HEK293 (cell line): ENCODE measurements around the gene NRROS.

Experiments used
- CTCF ChIA-PET: fragments of 350-600 bp; formaldehyde crosslinking; extraction: SDS; loops from one replicate; lab custom pipeline; 2021; ENCODE audit warnings: antibody characterized with exemption; lab: Yijun Ruan, JAX
- POLR2A ChIA-PET: fragments of 300-600 bp; formaldehyde crosslinking; extraction: SDS; loops from one replicate; lab custom pipeline; 2020; ENCODE audit warnings: antibody characterized with exemption, inconsistent platforms; lab: Yijun Ruan, JAX
- H3K27ac ChIP-seq: fragments of 200-500 bp; sonication (Bioruptor generic); 2 replicates; pipeline ENCODE4 v1.5.1; 2014; ENCODE audit warnings: low read depth, low read length, control low read depth, inconsistent platforms; ENCODE audit errors: extremely low read depth
- H3K36me3 ChIP-seq, 2 experiments: fragments of 200-500 bp in 1 of 2; sonication (Bioruptor generic) in 1 of 2; 1 replicate in 1 of 2; 2 replicates in 1 of 2; pipeline ENCODE4 v1.5.1; 2014 to 2017; ENCODE audit warnings: inconsistent platforms in 2 of 2, low read length in 2 of 2; ENCODE audit not compliant: control insufficient read depth in 2 of 2, insufficient read depth in 1 of 2
- H3K4me1 ChIP-seq: fragments of 200-500 bp; sonication (Bioruptor generic); 2 replicates; pipeline ENCODE4 v1.5.1; 2014; ENCODE audit warnings: mild to moderate bottlenecking, low read length, inconsistent platforms; ENCODE audit not compliant: control insufficient read depth, insufficient read depth
- H3K4me3 ChIP-seq: 2 replicates; pipeline ENCODE4 v1.5.1; 2011; ENCODE audit warnings: low read depth, mild to moderate bottlenecking, control low read depth, low read length, moderate library complexity
- H3K9me3 ChIP-seq: fragments of 200-500 bp; sonication (Bioruptor generic); 2 replicates; pipeline ENCODE4 v1.5.1; 2014; ENCODE audit warnings: low read depth, low read length, inconsistent platforms; ENCODE audit not compliant: control insufficient read depth, insufficient read depth
- GLIS1 ChIP-seq: fragments of 450-650 bp; formaldehyde crosslinking; IDR thresholded peaks from 2 replicates; pipeline ENCODE4 v1.5.1; 2016; ENCODE audit warnings: missing biosample characterization, missing genetic modification characterization
- KLF10 ChIP-seq: fragments of 450-650 bp; IDR thresholded peaks from 2 replicates; pipeline ENCODE4 v1.5.1; 2018; ENCODE audit warnings: missing biosample characterization, mild to moderate bottlenecking, missing genetic modification characterization
- MZF1 ChIP-seq: fragments of 450-650 bp; formaldehyde crosslinking; IDR thresholded peaks from 2 replicates; pipeline ENCODE4 v1.5.1; 2017; ENCODE audit warnings: missing biosample characterization, missing genetic modification characterization, borderline replicate concordance
- REST ChIP-seq: fragments of 450-650 bp; formaldehyde crosslinking; IDR thresholded peaks from 2 replicates; pipeline ENCODE4 v1.5.1; 2016; ENCODE audit warnings: missing biosample characterization, missing genetic modification characterization
- ZFHX2 ChIP-seq: fragments of 450-650 bp; formaldehyde crosslinking; conservative IDR thresholded peaks from 2 replicates; pipeline ENCODE4 v1.5.1; 2016; ENCODE audit warnings: missing biosample characterization, missing genetic modification characterization
- ZFP69B ChIP-seq: fragments of 450-650 bp; formaldehyde crosslinking; IDR thresholded peaks from 2 replicates; pipeline ENCODE4 v1.5.1; 2016; ENCODE audit warnings: missing biosample characterization, missing genetic modification characterization
- ZIC2 ChIP-seq: fragments of 450-650 bp; formaldehyde crosslinking; IDR thresholded peaks from 2 replicates; pipeline ENCODE4 v1.5.1; 2016; ENCODE audit warnings: missing biosample characterization, missing genetic modification characterization
- ZNF174 ChIP-seq: fragments of 450-650 bp; formaldehyde crosslinking; IDR thresholded peaks from 2 replicates; pipeline ENCODE4 v1.5.0; 2017; ENCODE audit warnings: missing biosample characterization, mild to moderate bottlenecking, missing genetic modification characterization
- ZNF18 ChIP-seq: fragments of 450-650 bp; formaldehyde crosslinking; IDR thresholded peaks from 2 replicates; pipeline ENCODE4 v1.5.1; 2016; ENCODE audit warnings: missing biosample characterization, missing genetic modification characterization
- ZNF274 ChIP-seq, 2 experiments: fragments of 200-500 bp in 1 of 2; fragments of 450-650 bp in 1 of 2; sonication (Bioruptor generic) in 1 of 2; formaldehyde crosslinking in 1 of 2; IDR thresholded peaks; 2 replicates each; pipeline versions ENCODE4 v1.5.1 to v1.6.1; 2014 to 2016; ENCODE audit warnings: borderline replicate concordance in 1 of 2, inconsistent platforms in 1 of 2, low read length in 1 of 2, missing biosample characterization in 1 of 2, missing genetic modification characterization in 1 of 2
- ZNF280C ChIP-seq: fragments of 450-650 bp; formaldehyde crosslinking; IDR thresholded peaks from 2 replicates; pipeline ENCODE4 v1.5.1; 2016; ENCODE audit warnings: missing biosample characterization, missing genetic modification characterization
- ZNF292 ChIP-seq: fragments of 450-650 bp; formaldehyde crosslinking; IDR thresholded peaks from 2 replicates; pipeline ENCODE4 v1.5.1; 2016; ENCODE audit warnings: low read depth, missing biosample characterization, missing genetic modification characterization, borderline replicate concordance
- ZNF311 ChIP-seq: fragments of 450-650 bp; formaldehyde crosslinking; IDR thresholded peaks from 2 replicates; pipeline ENCODE4 v1.5.1; 2017; ENCODE audit warnings: missing biosample characterization, missing genetic modification characterization, borderline replicate concordance
- ZNF394 ChIP-seq: fragments of 450-650 bp; formaldehyde crosslinking; IDR thresholded peaks from 2 replicates; pipeline ENCODE4 v1.5.1; 2016; ENCODE audit warnings: missing biosample characterization, missing genetic modification characterization, mild to moderate bottlenecking, moderate library complexity, borderline replicate concordance
- ZNF416 ChIP-seq: fragments of 450-650 bp; formaldehyde crosslinking; IDR thresholded peaks from 2 replicates; pipeline ENCODE4 v1.5.1; 2016; ENCODE audit warnings: missing biosample characterization, missing genetic modification characterization
- ZNF433 ChIP-seq: fragments of 450-650 bp; formaldehyde crosslinking; IDR thresholded peaks from 2 replicates; pipeline ENCODE4 v1.5.1; 2016; ENCODE audit warnings: missing biosample characterization, missing genetic modification characterization, low read depth
- ZNF548 ChIP-seq: fragments of 450-650 bp; formaldehyde crosslinking; IDR thresholded peaks from 2 replicates; pipeline ENCODE4 v1.5.1; 2016; ENCODE audit warnings: missing biosample characterization, missing genetic modification characterization
- ZNF585B ChIP-seq: fragments of 450-650 bp; formaldehyde crosslinking; IDR thresholded peaks from 2 replicates; pipeline ENCODE4 v1.5.1; 2016; ENCODE audit warnings: missing biosample characterization, missing genetic modification characterization
- ZNF76 ChIP-seq: fragments of 450-650 bp; formaldehyde crosslinking; IDR thresholded peaks from 2 replicates; pipeline ENCODE4; 2016; ENCODE audit warnings: low read depth, missing biosample characterization, missing genetic modification characterization, borderline replicate concordance
- TF ChIP-seq, protein P1 (sequence below): fragments of 450-650 bp; formaldehyde crosslinking; IDR thresholded peaks from 2 replicates; pipeline ENCODE4 v1.5.1; 2017; ENCODE audit warnings: missing biosample characterization, missing genetic modification characterization

NRROS gene

GRCh38 chr3:196633555-196634151, 5.8 kb upstream of the NRROS start:
- TF ChIP-seq ZNF76 (tag by site-specific recombination), result no peak
- TF ChIP-seq ZNF18, result peak; percentile 34; the same call in 1 of the 2 replicates
- TF ChIP-seq, protein P1, sequence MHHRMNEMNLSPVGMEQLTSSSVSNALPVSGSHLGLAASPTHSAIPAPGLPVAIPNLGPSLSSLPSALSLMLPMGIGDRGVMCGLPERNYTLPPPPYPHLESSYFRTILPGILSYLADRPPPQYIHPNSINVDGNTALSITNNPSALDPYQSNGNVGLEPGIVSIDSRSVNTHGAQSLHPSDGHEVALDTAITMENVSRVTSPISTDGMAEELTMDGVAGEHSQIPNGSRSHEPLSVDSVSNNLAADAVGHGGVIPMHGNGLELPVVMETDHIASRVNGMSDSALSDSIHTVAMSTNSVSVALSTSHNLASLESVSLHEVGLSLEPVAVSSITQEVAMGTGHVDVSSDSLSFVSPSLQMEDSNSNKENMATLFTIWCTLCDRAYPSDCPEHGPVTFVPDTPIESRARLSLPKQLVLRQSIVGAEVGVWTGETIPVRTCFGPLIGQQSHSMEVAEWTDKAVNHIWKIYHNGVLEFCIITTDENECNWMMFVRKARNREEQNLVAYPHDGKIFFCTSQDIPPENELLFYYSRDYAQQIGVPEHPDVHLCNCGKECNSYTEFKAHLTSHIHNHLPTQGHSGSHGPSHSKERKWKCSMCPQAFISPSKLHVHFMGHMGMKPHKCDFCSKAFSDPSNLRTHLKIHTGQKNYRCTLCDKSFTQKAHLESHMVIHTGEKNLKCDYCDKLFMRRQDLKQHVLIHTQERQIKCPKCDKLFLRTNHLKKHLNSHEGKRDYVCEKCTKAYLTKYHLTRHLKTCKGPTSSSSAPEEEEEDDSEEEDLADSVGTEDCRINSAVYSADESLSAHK (tag by site-specific recombination), result no peak
- TF ChIP-seq REST (tag by site-specific recombination), result peak; percentile 77
- Histone ChIP-seq H3K36me3 (no peaks in the 10 kb centered on the region), H3K4me3 (no peak overlapping the region), H3K9me3 (no peaks in the 10 kb centered on the region), H3K4me1 (0 out of 2 replicates have a peak, but pooled peaks cover 2% of the 10 kb centered on the region), H3K27ac (no peak overlapping the region)
- CTCF ChIA-PET, result interaction anchor here (0.6 kb wide), 1 partner anchor 869 kb away, joined by 4 read pairs; no protein-coding TSS in a partner anchor
- POLR2A ChIA-PET, result interaction anchor here (0.7 kb wide), 1 partner anchor 18 kb away, joined by 4 read pairs; no protein-coding TSS in a partner anchor

DNA sequence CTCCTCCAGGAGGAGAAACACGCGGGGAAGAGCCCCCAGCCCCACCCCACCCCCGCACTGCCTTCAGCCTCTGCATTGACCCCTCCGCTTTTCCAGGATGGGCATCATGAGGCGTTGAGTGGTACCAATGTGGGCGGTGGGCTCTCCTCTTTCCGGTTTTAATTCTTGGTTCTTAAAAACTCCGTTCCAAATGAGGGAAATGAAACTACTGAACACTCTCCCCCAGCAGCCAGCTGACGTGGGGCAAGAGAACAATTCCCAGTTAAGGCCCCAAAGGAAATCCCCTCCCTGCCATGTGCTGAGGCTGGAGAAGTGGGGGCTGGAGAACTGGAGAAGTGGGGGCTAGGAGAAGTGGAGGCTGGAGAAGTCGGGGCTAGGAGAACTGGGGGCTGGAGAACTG, 5.3 kb upstream of the NRROS start:
- Histone ChIP-seq H3K36me3 (no peaks in the 10 kb centered on the region), H3K27ac (no peak overlapping the region), H3K4me3 (no peak overlapping the region), H3K9me3 (no peaks in the 10 kb centered on the region), H3K4me1 (0 out of 2 replicates have a peak, but pooled peaks cover 2% of the 10 kb centered on the region)
- no peak for TF ChIP-seq ZNF433 (tag by site-specific recombination)
- POLR2A ChIA-PET, result no interaction called here
- CTCF ChIA-PET, result no interaction called here

DNA sequence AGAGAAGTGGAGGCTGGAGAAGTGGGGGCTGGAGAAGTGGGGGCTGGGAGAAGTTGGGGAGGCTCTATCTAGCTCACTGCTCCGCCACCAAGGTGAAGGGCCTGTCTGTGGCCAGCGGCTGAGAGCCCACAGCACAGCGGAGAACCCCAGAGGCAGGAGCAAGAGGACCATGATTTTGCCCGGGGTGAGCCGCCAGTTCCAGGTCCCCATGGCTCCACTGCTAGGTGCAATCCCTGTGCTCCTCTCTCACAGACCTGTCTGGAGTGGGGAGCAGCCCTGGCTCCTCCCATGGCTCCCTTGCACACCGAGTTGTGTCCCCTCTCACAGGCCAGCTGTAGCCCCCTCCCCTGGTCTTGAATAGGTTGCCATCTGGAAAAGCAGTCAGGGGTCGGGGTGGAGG, 4.7 kb upstream of the NRROS start:
- TF ChIP-seq ZNF548 (tag by site-specific recombination), result no peak
- TF ChIP-seq KLF10 (tag by site-specific recombination), result no peak
- TF ChIP-seq ZNF280C, result no peak
- TF ChIP-seq ZNF174 (tag by site-specific recombination), result no peak
- TF ChIP-seq ZNF416 (tag by site-specific recombination), result no peak
- no peak for TF ChIP-seq ZNF585B
- TF ChIP-seq GLIS1 (tag by site-specific recombination), result no peak
- no peak for TF ChIP-seq ZIC2 (tag by site-specific recombination)
- TF ChIP-seq ZNF274 (IDR thresholded peaks at IDR 0.05; ENCODE audit: low read length), result no peak
- no peak for TF ChIP-seq ZNF274 (tag by site-specific recombination; IDR thresholded peaks at IDR 0.05; ENCODE audit: borderline replicate concordance)
- TF ChIP-seq ZNF311 (tag by site-specific recombination), result no peak
- TF ChIP-seq ZNF394 (tag by site-specific recombination), result no peak
- no peak for TF ChIP-seq MZF1
- TF ChIP-seq ZNF292 (tag by site-specific recombination), result no peak
- no peak for TF ChIP-seq ZFP69B (tag by site-specific recombination)
- TF ChIP-seq ZFHX2 (tag by site-specific recombination), result no peak
- H3K36me3 ChIP-seq, result no peaks in the 10 kb centered on the region
- 0 out of 2 replicates have a peak, but pooled peaks cover 2% of the 10 kb centered on the region for H3K4me1 ChIP-seq
- POLR2A ChIA-PET, result no interaction called here
- H3K27ac ChIP-seq, result no peak overlapping the region
- no peak overlapping the region for H3K4me3 ChIP-seq
- CTCF ChIA-PET, result no interaction called here
- no peaks in the 10 kb centered on the region for H3K9me3 ChIP-seq
